Uterus (tissue), 2 donors: ENCODE results near the gene CEP63.

ENCODE experiments used
- POLR2A ChIP-seq, 2 donors: fragments of 450-650 bp; IDR thresholded peaks; one replicate each; pipeline ENCODE4 v1.6.1; 2016; ENCODE audit warnings: antibody characterized with exemption in 2 of 2, mild to moderate bottlenecking in 1 of 2, moderate library complexity in 1 of 2
- TF ChIP-seq, protein P1 (sequence below), 4 experiments: fragments of 200-600 bp in 2 of 4; fragments of 450-650 bp in 2 of 4; sonication (generic) in 2 of 4; IDR thresholded peaks; one replicate each; pipeline ENCODE4 v1.5.1; 2016 to 2019; ENCODE audit warnings: antibody characterized with exemption in 4 of 4, mild to moderate bottlenecking in 2 of 4, moderate library complexity in 1 of 4

DNA sequence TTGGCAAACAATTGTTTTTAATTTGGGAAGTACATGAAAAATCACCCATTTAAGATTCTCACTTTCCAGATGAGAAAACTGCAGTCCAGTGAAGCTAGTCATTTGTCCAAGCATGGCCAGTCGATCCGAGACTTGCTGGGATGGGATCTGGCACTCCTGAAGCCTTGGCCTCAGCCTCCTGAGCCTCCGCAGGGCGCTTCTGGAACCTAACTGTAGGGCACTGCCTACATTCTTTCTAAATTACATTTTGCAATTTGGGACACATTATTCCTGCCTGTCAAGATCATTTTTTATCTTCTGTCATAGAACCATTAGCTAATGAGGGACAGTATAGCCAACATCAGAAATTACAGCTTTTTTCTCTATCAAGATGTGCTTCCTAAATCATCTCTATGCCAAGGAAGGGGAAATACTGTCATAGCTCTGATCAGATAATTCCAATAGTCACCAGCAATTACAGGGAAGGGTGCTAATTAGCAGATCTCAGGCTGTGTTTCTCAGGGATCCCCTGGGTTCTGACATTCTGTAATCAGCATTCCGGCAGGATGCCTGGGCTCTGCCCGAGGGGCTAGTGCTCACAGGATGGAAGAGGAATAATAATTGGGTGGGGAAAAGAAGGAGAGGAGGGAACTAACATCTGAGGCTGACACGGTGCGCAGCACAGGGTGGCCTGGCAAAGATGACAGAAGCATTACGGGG lies 28.3 kb upstream of the CEP63 start:
- TF ChIP-seq, protein P1, sequence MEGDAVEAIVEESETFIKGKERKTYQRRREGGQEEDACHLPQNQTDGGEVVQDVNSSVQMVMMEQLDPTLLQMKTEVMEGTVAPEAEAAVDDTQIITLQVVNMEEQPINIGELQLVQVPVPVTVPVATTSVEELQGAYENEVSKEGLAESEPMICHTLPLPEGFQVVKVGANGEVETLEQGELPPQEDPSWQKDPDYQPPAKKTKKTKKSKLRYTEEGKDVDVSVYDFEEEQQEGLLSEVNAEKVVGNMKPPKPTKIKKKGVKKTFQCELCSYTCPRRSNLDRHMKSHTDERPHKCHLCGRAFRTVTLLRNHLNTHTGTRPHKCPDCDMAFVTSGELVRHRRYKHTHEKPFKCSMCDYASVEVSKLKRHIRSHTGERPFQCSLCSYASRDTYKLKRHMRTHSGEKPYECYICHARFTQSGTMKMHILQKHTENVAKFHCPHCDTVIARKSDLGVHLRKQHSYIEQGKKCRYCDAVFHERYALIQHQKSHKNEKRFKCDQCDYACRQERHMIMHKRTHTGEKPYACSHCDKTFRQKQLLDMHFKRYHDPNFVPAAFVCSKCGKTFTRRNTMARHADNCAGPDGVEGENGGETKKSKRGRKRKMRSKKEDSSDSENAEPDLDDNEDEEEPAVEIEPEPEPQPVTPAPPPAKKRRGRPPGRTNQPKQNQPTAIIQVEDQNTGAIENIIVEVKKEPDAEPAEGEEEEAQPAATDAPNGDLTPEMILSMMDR (IDR thresholded peaks at IDR 0.05) = no peak
- no peak for TF ChIP-seq POLR2A (IDR thresholded peaks at IDR 0.05)
